Smooth muscle cell of the coronary artery (primary cell): ENCODE results near the gene CD2BP2. TPM values are rescaled to one million over a fixed set of nuclear protein-coding genes. Genes with fewer than 3 reads are reported as not detected.

ENCODE experiments used
- total RNA-seq: library from RNA; depleted of rRNA; stranded (reverse); fragments of >200 nt; gene quantifications from 2 replicates; pipeline ENCODE4 v1.2.3, GENCODE V29; 2014; ENCODE audit warnings: low replicate concordance

The CD2BP2 gene
- 25.4 and 31.0 TPM in 2 replicates for total RNA-seq

DNA sequence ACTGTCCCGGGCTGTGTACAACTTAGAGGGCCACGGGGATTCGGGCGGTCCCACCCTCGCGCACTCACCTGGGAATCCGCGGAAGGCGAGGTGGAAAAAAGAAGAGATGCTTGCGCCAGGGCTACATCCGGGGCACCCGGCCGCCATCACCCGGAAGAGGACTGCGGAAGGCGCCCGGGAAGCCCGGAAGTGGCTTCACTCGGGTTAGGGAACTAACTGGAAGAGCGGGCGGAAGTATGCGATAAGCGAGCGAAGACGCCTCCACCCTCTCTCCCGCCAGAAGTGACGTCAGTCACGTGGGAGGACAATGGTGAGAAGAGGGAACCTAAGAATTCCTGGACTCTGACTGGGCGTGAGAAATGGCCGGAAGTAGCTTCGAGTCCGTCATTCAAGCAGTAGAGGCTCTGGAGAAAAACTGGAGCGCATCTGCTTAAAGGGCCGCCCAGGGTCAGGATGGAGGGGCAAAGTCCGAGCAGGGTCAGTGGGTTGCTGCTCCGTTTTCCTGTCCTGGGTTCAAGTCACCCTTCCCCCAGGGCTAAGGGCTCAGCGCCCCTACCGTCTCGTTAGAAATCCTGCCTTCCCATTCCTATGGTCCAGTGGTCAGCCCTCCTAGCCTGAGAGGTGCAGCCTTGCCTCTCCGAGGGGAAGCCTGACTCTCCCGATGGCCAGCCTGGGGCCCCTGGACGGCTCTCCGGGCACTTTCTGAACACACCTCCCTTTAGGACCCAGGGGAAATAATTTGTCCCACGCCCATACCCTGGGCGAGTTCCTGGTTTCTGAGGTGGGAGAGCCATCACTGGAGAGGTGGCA, at the start of gene CD2BP2:
TSS of gene CD2BP2 (minus strand) at position 165 of the 810 bp plus-strand sequence. CDS start 627 bp downstream, outside the sequence.

DNA sequence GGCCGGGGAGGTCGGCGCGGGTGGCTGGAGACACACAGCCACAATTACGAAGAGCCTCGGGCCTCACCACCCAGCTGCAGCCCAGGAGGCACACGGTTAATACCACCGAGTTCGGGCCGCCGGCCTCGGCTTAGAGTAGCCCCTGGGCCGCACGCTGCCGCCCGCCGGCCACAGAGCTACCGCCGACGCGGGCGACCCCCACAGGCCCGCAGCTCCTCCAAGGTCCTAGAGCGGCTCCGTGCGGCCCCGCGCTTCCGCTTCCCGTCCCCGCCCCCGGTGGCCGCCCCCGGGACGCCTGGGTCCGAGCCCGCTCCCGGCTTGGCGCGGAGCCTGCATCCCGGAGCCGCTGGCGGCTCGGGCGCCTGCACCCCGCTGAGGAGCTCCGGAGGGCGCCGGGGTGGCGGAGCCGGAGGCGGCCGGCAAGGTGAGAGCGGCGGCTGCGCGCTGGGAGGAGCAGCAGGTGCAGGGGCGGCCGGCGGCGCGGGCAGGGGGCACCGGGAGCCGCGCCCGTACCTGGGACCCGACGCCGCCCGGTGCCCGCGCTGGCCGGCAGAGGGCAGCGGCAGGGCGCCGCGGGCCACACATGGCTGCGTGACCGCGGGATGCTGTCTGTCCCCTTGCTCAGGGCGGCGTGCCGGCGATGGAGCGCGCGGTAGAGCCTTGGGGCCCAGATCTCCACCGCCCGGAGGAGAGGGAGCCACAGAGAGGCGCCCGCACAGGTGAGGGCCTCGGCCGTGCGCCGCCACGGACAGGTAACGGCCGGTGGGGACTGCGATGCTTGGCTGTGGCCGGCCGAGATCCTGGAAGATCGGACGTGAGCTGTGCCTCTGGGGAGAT, 40.3 kb upstream of the CD2BP2 start, which contains the start of gene ZNF48:
TSS of gene ZNF48 (plus strand) at position 266 of the 837 bp plus-strand sequence. CDS start at position 641, 375 bp downstream.

DNA sequence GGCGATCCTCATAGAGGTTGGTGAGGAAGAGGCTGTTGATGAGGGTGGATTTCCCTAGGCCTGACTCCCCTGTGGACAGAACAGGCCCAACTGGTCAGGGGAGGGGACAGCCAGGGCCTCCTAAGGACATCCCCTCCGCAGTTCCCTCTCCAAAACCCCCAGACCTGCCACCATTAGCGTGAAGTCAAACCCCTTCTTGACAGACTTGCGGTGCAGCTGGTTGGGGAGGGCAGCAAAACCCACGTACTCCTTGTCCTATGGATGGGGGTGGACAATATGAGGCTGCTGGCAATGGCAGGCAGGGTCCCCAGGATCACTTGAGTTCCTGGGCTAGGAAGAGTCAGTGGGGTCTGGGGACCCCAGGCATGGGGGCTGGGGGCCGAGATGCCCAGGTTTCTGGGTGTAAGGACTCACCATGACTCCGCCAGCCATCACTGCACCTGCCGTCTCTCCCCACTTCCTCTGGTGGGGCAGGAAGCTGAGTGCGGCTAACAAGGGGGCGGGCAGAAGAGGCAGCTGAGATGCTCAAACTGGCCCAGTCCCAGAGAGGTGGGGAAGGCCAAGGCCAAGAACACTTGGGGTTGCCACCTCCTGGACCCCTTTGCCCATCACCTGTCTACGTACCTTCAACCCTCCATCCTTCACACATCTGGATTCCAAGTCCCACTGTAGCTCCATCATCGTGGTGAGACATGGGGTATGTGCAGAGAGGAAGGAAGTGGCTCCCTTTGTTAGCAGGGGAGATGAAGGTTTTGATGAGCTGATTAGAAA, 27.2 kb upstream of the CD2BP2 start, which contains the start of gene SEPTIN1:
TSS of gene SEPTIN1 (minus strand) at position 451 of the 771 bp plus-strand sequence. CDS start at position 432, 19 bp downstream.

DNA sequence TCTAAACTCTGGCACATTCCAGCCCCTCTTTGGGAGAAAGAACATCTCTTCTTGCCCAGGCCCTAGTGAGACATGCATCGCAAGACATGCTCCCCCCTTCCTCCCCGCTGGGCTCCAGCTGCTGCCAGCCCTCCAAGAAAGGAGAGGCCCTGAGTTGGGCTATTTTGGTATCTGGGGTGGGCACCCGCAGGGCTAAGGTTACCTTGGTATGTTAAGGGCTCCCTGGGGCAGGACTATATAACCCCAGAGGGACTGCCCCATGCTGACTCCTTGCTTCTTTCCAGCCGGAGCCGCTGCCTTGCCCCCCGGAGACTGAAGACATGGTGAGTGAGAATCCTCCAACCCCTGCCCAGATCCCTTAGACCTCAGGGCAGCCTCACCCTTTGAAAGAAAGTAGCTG, 19.4 kb upstream of the CD2BP2 start, which contains the start of gene MYL11:
TSS of gene MYL11 (plus strand) at position 265 of the 400 bp plus-strand sequence. CDS start at position 321, 56 bp downstream.

DNA sequence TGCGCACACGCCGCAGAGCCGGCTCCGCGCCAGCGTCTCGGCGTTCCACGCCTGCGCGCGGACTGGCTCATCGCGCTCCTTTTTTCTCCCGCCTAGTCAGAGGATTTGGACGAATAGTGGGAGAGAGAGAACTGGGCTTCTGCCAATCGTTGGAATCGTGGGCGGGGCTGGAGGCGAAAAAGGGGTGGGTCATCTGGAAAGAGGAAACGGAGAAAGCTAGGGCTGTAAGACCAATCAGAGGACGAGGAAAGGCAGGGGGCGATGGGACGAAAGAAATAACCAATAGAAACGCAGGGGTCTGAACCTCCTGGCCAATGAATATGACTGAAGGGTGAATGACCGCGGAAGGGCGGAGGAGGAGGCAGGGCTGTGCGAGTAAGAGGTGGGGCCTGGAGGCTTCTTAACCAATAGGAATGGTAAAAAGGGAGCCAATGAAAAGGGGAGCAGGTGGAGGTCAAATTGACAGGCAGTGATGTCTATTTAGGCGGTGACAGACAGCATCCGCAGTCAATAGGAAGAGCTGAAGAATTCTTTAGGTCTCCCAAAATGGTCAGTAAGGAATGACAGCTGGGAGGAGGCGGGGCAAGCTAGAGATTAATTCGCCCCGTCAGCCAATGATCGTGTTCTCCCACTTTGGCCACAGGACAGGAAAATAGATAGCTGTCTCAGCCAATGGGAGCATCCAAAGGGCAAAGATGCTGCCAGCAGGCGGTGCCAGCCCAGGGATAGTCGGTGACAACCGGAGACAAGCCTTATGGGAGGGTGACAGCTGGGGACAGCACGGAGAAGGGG, 15.5 kb upstream of the CD2BP2 start, which contains the start of gene TBC1D10B:
TSS of gene TBC1D10B (minus strand) at position 39 of the 792 bp plus-strand sequence. CDS start 311 bp downstream, outside the sequence.

Other genes with a start within 250 kb of the CD2BP2 start
- gene GDPD3, start 241.8 kb downstream of the CD2BP2 start, total RNA-seq, result 0.60 and 4.4 TPM in 2 replicates
- gene MAPK3, start 232.1 kb downstream of the CD2BP2 start, total RNA-seq, result 27.1 and 40.4 TPM in 2 replicates
- 0.47 and 1.9 TPM in 2 replicates for gene CORO1A, start 171.7 kb downstream of the CD2BP2 start, total RNA-seq
- 23.3 and 43.5 TPM in 2 replicates for gene BOLA2B, start 161.6 kb downstream of the CD2BP2 start, total RNA-seq
- 6.2 and 39.7 TPM in 2 replicates for gene SLX1A, start 161.4 kb downstream of the CD2BP2 start, total RNA-seq
- 1.2 and 1.4 TPM in 2 replicates for gene SULT1A3, start 156.1 kb downstream of the CD2BP2 start, total RNA-seq
- gene NPIPB13, start 106.8 kb downstream of the CD2BP2 start, total RNA-seq, result 0.68 and 1.5 TPM in 2 replicates
- gene TBC1D10B, start 15.2 kb upstream of the CD2BP2 start, total RNA-seq, result 16.8 and 18.7 TPM in 2 replicates
- not detected in 2 replicates for gene MYL11, start 19.5 kb upstream of the CD2BP2 start, total RNA-seq
- 0.12 and 0.15 TPM in 2 replicates for gene SEPTIN1, start 27.3 kb upstream of the CD2BP2 start, total RNA-seq
- 2.2 and 8.8 TPM in 2 replicates for gene ZNF48, start 40.1 kb upstream of the CD2BP2 start, total RNA-seq
- gene ZNF771, start 52.3 kb upstream of the CD2BP2 start, total RNA-seq, result 8.3 and 9.2 TPM in 2 replicates
- gene DCTPP1, start 74.7 kb upstream of the CD2BP2 start, total RNA-seq, result 4.8 and 15.9 TPM in 2 replicates
- gene SEPHS2, start 90.6 kb upstream of the CD2BP2 start, total RNA-seq, result 12.4 and 19.2 TPM in 2 replicates
- under 0.01 TPM in 1 of 2 replicates, not detected in the other for gene ITGAL, start 117.4 kb upstream of the CD2BP2 start, total RNA-seq
- 10.3 and 12.0 TPM in 2 replicates for gene ZNF768, start 171.3 kb upstream of the CD2BP2 start, total RNA-seq
- 2.2 and 6.6 TPM in 2 replicates for gene ZNF747, start 179.6 kb upstream of the CD2BP2 start, total RNA-seq
- 0.70 and 3.5 TPM in 2 replicates for gene ZNF764, start 203.1 kb upstream of the CD2BP2 start, total RNA-seq
- 3.2 and 9.0 TPM in 2 replicates for gene ZNF688, start 216.4 kb upstream of the CD2BP2 start, total RNA-seq
- gene ZNF785, start 230.4 kb upstream of the CD2BP2 start, total RNA-seq, result 6.3 and 6.8 TPM in 2 replicates